K562 (cell line): ENCODE measurements around the gene ZNF155. TPM values are rescaled to one million over a fixed set of nuclear protein-coding genes. Genes with fewer than 3 reads are reported as not detected.
A peak's percentile ranks its signal among the peaks of the same experiment; 100 is the strongest.

Experiments used
- ATAC-seq: fragments of 200-7000 bp; cut with Tn5 transposase; 3 replicates; pipeline ENCODE4 v1.9.1; 2020; ENCODE audit warnings: moderate library complexity
- BruUV-seq: library from RNA; stranded (reverse); fragments of 400-500 nt; replicated peaks from 2 replicates; lab custom pipeline; 2021; lab: Mats Ljungman, UMichigan
- CTCF ChIA-PET: fragments of 300-600 bp; formaldehyde crosslinking; extraction: SDS; loops from one replicate; lab custom pipeline; 2021; ENCODE audit warnings: low intra/inter-chr PET ratio; lab: Yijun Ruan, JAX
- POLR2A ChIA-PET: fragments of 300-600, 350-650 bp; sonication (Branson Sonifier 250); formaldehyde crosslinking; extraction: SDS; loops from one replicate; lab custom pipeline; 2021; ENCODE audit warnings: antibody characterized with exemption, inconsistent platforms; lab: Yijun Ruan, JAX
- DNase-seq, 4 experiments: peaks; one replicate each; pipeline versions ENCODE4 v3.0.0 to v3.0.0-alpha.2; 2011 to 2018; ENCODE audit warnings: low spot score in 3 of 4, mixed read lengths in 3 of 4; ENCODE audit errors: extremely low read depth in 1 of 4
- FAIRE-seq: peaks from 2 replicates; lab custom pipeline; 2011; peaks lifted over from hg19 to GRCh38; lab: Jason Lieb, UNC
- H2AFZ ChIP-seq: 2 replicates; pipeline ENCODE4 v1.6.0; 2011; ENCODE audit warnings: low read depth, low read length, control low read depth, inconsistent platforms
- H3K27ac ChIP-seq: fragments of 200-600 bp; 3 replicates; pipeline ENCODE4 v1.8.0; 2011; ENCODE audit warnings: low read depth, mild to moderate bottlenecking, control low read depth, inconsistent platforms, low read length, moderate library complexity, mixed read lengths; ENCODE audit errors: extremely low read depth
- H3K27me3 ChIP-seq, 2 experiments: fragments of 300-600 bp in 1 of 2; 2 replicates in 1 of 2; 3 replicates in 1 of 2; pipeline versions ENCODE4 v1.6.0 to v1.8.0; 2011; ENCODE audit warnings: inconsistent platforms in 2 of 2, low read length in 2 of 2, mild to moderate bottlenecking in 1 of 2, mixed read lengths in 1 of 2, moderate library complexity in 1 of 2; ENCODE audit not compliant: control insufficient read depth in 2 of 2, insufficient read depth in 2 of 2
- H3K36me3 ChIP-seq: fragments of 300-600 bp; 3 replicates; pipeline ENCODE4 v1.8.0; 2011; ENCODE audit warnings: mild to moderate bottlenecking, low read length, inconsistent platforms; ENCODE audit not compliant: control insufficient read depth, insufficient read depth
- H3K4me1 ChIP-seq, 2 experiments: fragments of 200-600 bp in 1 of 2; replicated peaks in 1 of 2; 2 replicates in 1 of 2; 3 replicates in 1 of 2; pipeline versions ENCODE4 v1.5.1 to v1.8.0; 2011; ENCODE audit warnings: inconsistent platforms in 2 of 2, low read length in 2 of 2, mild to moderate bottlenecking in 1 of 2, mixed read lengths in 1 of 2, moderate library complexity in 1 of 2; ENCODE audit not compliant: control insufficient read depth in 2 of 2, insufficient read depth in 2 of 2
- H3K4me2 ChIP-seq: 2 replicates; pipeline ENCODE4 v1.6.1; 2011; ENCODE audit warnings: low read length, control low read depth, inconsistent platforms, mixed read lengths; ENCODE audit not compliant: insufficient read depth
- H3K4me3 ChIP-seq: fragments of 200-600 bp; sonication (generic), shearing (Covaris generic); 2 replicates; pipeline ENCODE4 v1.5.1; 2016; ENCODE audit warnings: control low read depth, inconsistent platforms
- H3K79me2 ChIP-seq: fragments of 200-600 bp; 3 replicates; pipeline ENCODE4 v1.8.0; 2011; ENCODE audit warnings: low read length, inconsistent platforms; ENCODE audit not compliant: control insufficient read depth, insufficient read depth
- H3K9ac ChIP-seq, 2 experiments: 2 replicates each; pipeline versions ENCODE4 v1.6.0 to v1.6.1; 2011; ENCODE audit warnings: low read depth in 2 of 2, low read length in 2 of 2, control low read depth in 1 of 2, inconsistent platforms in 1 of 2, mild to moderate bottlenecking in 1 of 2, mixed read lengths in 1 of 2; ENCODE audit not compliant: insufficient read depth in 1 of 2
- H3K9me1 ChIP-seq: one replicate; pipeline ENCODE4 v1.6.0; 2011; ENCODE audit warnings: inconsistent platforms, mild to moderate bottlenecking, low read length, moderate library complexity; ENCODE audit not compliant: control insufficient read depth, insufficient read depth
- H3K9me3 ChIP-seq: replicated peaks from 2 replicates; pipeline ENCODE4 v1.5.1; 2011; ENCODE audit warnings: low read depth, low read length, inconsistent platforms; ENCODE audit not compliant: control insufficient read depth, insufficient read depth
- H4K20me1 ChIP-seq: replicated peaks from 2 replicates; pipeline ENCODE4 v1.6.1; 2011; ENCODE audit warnings: low read length, inconsistent platforms, mixed read lengths; ENCODE audit not compliant: control insufficient read depth, insufficient read depth
- EP400 ChIP-seq: fragments of 450-650 bp; IDR thresholded peaks from 2 replicates; pipeline ENCODE4 v1.6.1; 2017; ENCODE audit warnings: antibody characterized with exemption, mild to moderate bottlenecking, moderate library complexity
- KLF10 ChIP-seq: fragments of 250-450 bp; sonication (Bioruptor Pico); IDR thresholded peaks from 2 replicates; pipeline ENCODE4 v1.6.1; 2021; ENCODE audit warnings: matching md5 sums
- NFATC3 ChIP-seq: fragments of 450-650 bp; IDR thresholded peaks from 2 replicates; pipeline ENCODE4 v1.6.1; 2017; ENCODE audit warnings: mild to moderate bottlenecking
- NRF1 ChIP-seq, 2 experiments: fragments of 450-650 bp; IDR thresholded peaks in 1 of 2; conservative IDR thresholded peaks in 1 of 2; 2 replicates each; pipeline ENCODE4 v1.6.1; 2014; ENCODE audit warnings: mild to moderate bottlenecking in 2 of 2
- POU5F1 ChIP-seq: fragments of 150-350 bp; IDR thresholded peaks from 2 replicates; pipeline ENCODE4 v1.6.1; 2014; ENCODE audit warnings: borderline replicate concordance, low read length, low read depth, mild to moderate bottlenecking; ENCODE audit not compliant: partially characterized antibody
- SMARCB1 ChIP-seq: IDR thresholded peaks from 2 replicates; pipeline ENCODE4 v1.6.1; 2011; ENCODE audit warnings: improper control_type of control experiment, low read depth; ENCODE audit not compliant: insufficient read length
- SPI1 ChIP-seq: IDR thresholded peaks from 2 replicates; pipeline ENCODE4 v1.6.1; 2011; ENCODE audit warnings: low read depth, low read length, control low read depth, borderline replicate concordance
- TGIF2 ChIP-seq: sonication (generic); formaldehyde crosslinking; IDR thresholded peaks from 2 replicates; pipeline ENCODE4 v1.8.1; 2022; ENCODE audit warnings: mild to moderate bottlenecking, missing genetic modification reagents, moderate library complexity
- WGBS: fragments of 100-300 bp; shearing (Covaris generic); methylation state at CpG from one replicate; pipeline ENCODE4 v1.1.6; 2016; ENCODE audit warnings: low coverage, mixed read lengths; ENCODE audit not compliant: insufficient coverage; ENCODE audit errors: missing lambda C conversion rate; 5-methylcytosine and 5-hydroxymethylcytosine counted together
- in situ Hi-C: fragments of 300-500 bp; cut with MboI; formaldehyde crosslinking; loops from 4 replicates; pipeline ENCODE4 v1.15.0; 2018; ENCODE audit warnings: inconsistent platforms, mixed read lengths
- intact Hi-C: fragments of 100-400 bp; cut with micrococcal nuclease; formaldehyde crosslinking; loops from 2 replicates; pipeline ENCODE4 v1.14.2; 2022
- polyA plus RNA-seq, 8 experiments: library from polyadenylated mRNA; depleted of rRNA in 4 of 8; stranded (reverse) in 5 of 8; unstranded in 3 of 8; fragments of >200 nt; fragmentation: Nextera tagmentation in 2 of 8; fragmentation: Illumina TruSeq in 1 of 8; extraction: Ambion mirVana in 2 of 8; extraction: Trizol in 1 of 8; gene quantifications; 2 replicates each; pipeline versions ENCODE4 v1.2.1 to v1.2.3, GENCODE V29; 2011 to 2014; ENCODE audit warnings: inconsistent platforms in 1 of 8, missing spikeins in 1 of 8
- total RNA-seq, 7 experiments: library from RNA; depleted of rRNA in 6 of 7; stranded (reverse); fragments of >200 nt in 6 of 7; fragmentation: Illumina TruSeq in 2 of 7; extraction: Trizol in 2 of 7; gene quantifications; 2 replicates each; pipeline versions ENCODE4 v1.2.1 to v1.2.3, GENCODE V29; 2011 to 2021; ENCODE audit warnings: low replicate concordance in 1 of 7
- TF ChIP-seq, protein P1 (sequence below): sonication (generic); formaldehyde crosslinking; IDR thresholded peaks from 2 replicates; pipeline ENCODE4 v1.8.1; 2023; ENCODE audit warnings: mild to moderate bottlenecking, missing genetic modification reagents
- TF ChIP-seq, protein P2 (sequence below): fragments of 200-800 bp; sonication (Bioruptor generic); IDR thresholded peaks from 2 replicates; pipeline ENCODE4 v1.6.1; 2017; ENCODE audit warnings: missing genetic modification characterization, missing compliant biosample characterization
- TF ChIP-seq, protein P3 (sequence below), 2 experiments: fragments of 150-350 bp in 1 of 2; IDR thresholded peaks; 2 replicates each; pipeline ENCODE4 v1.6.1; 2012 to 2016; ENCODE audit warnings: low read depth in 2 of 2, low read length in 2 of 2, mild to moderate bottlenecking in 1 of 2, moderate library complexity in 1 of 2

The ZNF155 gene
- total and polyA plus RNA-seq, 9 of the 15 experiments (the other 6 are each of a cell fraction or from before 2014, with no cell fraction given), result 0.09 to 0.76 (median 0.37) TPM

DNA sequence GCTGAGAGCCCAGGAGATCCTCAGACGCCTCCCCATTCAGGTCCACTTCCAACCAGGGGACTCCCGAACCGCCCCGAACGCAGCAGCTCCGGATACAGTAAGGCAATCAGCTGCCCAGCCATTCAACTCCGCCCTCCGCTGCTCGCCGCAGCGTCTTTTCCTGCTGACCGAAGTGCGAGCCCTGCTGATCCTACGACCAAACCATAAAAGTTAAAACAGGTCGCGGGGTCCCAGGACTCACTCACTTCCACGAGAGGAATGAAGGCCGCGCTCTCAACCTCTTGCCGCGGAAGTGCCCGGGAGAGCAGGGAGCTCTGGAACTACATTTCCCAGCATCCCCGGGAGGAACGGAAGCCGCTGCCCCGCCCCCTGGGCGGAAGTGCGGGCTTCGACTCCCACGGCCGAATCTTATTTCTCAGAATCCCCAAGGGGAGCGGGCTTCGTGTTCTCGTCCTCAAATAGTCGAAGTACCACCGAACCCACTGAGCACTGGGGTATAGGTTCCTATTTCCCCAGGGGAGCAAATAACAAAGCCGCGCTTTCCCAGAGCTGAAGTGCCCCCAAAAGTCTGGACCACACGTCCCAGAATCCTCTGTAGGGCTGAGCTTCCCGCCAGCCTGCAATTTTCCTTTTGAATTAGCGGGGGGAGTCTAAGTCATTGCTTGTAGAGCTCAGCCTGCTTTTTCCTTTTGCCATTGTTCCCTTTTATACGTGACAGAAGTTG, 48.8 kb upstream of the ZNF155 start, which contains the start of gene ZNF45:
ZNF45 (minus strand) TSS at position 298 of the 724 bp plus-strand sequence. CDS start 13,097 bp downstream, outside the sequence.
- peak; percentile 85 for FAIRE-seq
- no TSS peak for BruUV-seq
- peak within 1 kb of the TSS; percentile 79 for H3K4me3 ChIP-seq
- TF ChIP-seq, protein P1, sequence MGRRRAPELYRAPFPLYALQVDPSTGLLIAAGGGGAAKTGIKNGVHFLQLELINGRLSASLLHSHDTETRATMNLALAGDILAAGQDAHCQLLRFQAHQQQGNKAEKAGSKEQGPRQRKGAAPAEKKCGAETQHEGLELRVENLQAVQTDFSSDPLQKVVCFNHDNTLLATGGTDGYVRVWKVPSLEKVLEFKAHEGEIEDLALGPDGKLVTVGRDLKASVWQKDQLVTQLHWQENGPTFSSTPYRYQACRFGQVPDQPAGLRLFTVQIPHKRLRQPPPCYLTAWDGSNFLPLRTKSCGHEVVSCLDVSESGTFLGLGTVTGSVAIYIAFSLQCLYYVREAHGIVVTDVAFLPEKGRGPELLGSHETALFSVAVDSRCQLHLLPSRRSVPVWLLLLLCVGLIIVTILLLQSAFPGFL, result 0 out of 2 replicates have a peak, but pooled peaks have one; percentile 54
- TF ChIP-seq POU5F1 (peak; percentile 13), TGIF2 (CRISPR knock-in tag) (no peak; the same call in 1 of the 2 replicates), KLF10 (CRISPR knock-in tag) (no peak), NRF1 (conservative IDR thresholded peaks at IDR 0.05 in 1 of 2, IDR thresholded peaks at IDR 0.05 in 1 of 2) (peak in 1 of 2 experiments; percentile 31; a peak in 2 of 4 replicates), NFATC3 (no peak), EP400 (peak; percentile 49), SMARCB1 (no peak), SPI1 (peak; percentile 93)
- TF ChIP-seq, protein P2, sequence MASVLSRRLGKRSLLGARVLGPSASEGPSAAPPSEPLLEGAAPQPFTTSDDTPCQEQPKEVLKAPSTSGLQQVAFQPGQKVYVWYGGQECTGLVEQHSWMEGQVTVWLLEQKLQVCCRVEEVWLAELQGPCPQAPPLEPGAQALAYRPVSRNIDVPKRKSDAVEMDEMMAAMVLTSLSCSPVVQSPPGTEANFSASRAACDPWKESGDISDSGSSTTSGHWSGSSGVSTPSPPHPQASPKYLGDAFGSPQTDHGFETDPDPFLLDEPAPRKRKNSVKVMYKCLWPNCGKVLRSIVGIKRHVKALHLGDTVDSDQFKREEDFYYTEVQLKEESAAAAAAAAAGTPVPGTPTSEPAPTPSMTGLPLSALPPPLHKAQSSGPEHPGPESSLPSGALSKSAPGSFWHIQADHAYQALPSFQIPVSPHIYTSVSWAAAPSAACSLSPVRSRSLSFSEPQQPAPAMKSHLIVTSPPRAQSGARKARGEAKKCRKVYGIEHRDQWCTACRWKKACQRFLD (CRISPR knock-in tag), result 0 out of 2 replicates have a peak, but pooled peaks have one; percentile 25
- TF ChIP-seq, protein P3, sequence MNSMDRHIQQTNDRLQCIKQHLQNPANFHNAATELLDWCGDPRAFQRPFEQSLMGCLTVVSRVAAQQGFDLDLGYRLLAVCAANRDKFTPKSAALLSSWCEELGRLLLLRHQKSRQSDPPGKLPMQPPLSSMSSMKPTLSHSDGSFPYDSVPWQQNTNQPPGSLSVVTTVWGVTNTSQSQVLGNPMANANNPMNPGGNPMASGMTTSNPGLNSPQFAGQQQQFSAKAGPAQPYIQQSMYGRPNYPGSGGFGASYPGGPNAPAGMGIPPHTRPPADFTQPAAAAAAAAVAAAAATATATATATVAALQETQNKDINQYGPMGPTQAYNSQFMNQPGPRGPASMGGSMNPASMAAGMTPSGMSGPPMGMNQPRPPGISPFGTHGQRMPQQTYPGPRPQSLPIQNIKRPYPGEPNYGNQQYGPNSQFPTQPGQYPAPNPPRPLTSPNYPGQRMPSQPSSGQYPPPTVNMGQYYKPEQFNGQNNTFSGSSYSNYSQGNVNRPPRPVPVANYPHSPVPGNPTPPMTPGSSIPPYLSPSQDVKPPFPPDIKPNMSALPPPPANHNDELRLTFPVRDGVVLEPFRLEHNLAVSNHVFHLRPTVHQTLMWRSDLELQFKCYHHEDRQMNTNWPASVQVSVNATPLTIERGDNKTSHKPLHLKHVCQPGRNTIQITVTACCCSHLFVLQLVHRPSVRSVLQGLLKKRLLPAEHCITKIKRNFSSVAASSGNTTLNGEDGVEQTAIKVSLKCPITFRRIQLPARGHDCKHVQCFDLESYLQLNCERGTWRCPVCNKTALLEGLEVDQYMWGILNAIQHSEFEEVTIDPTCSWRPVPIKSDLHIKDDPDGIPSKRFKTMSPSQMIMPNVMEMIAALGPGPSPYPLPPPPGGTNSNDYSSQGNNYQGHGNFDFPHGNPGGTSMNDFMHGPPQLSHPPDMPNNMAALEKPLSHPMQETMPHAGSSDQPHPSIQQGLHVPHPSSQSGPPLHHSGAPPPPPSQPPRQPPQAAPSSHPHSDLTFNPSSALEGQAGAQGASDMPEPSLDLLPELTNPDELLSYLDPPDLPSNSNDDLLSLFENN (IDR thresholded peaks at IDR 0.05; ENCODE audit: low read depth in 2 of 2, low read length in 2 of 2), result peak in 1 of 2 experiments; percentile 37; a peak in 1 of 4 replicates

More for the DNA sequence above, 48.8 kb upstream of the ZNF155 start, which contains the start of gene ZNF45:
- in situ Hi-C loops (no loop called here), intact Hi-C loops (loop anchor here (2.0 kb wide), 1 partner anchor 16 kb away; the partner anchor contains the start of gene ZNF221)
- peak within 1 kb of the TSS; percentile 81 to 98 for H3K9ac ChIP-seq
- peak; percentile 90 to 94 (median 90) for DNase-seq
- ATAC-seq, result peak; percentile 98
- peak within 1 kb of the TSS; percentile 100 for H2AFZ ChIP-seq
- CTCF ChIA-PET, result no interaction called here
- H3K27ac ChIP-seq, result peak within 1 kb of the TSS; percentile 82
- H3K4me2 ChIP-seq, result peak within 1 kb of the TSS; percentile 90
- H3K9me1 ChIP-seq, result no peaks in the 10 kb centered on the region
- no peaks in the 10 kb centered on the region for H3K27me3 ChIP-seq
- H3K79me2 ChIP-seq, result peaks cover 8% of the 10 kb centered on the region; the same call in 1 of the 3 replicates
- H3K9me3 ChIP-seq, result peaks cover 4% of the 10 kb centered on the region; the same call in 1 of the 2 replicates
- POLR2A ChIA-PET, result interaction anchor here (0.6 to 2.9 kb wide), 13 partner anchors 11 to 565 kb away, joined by 3 to 16 read pairs (median 4); partner anchors contain the start of genes ZNF180, ZNF221 and ZNF222
- no peaks in the 10 kb centered on the region for H4K20me1 ChIP-seq
- H3K36me3 ChIP-seq, result peaks cover 17% of the 10 kb centered on the region; the same call in 2 of the 3 replicates
- WGBS, result 1% methylated on average over 35 of the region's 42 CpGs
- peaks cover 0 to 3% of the 10 kb centered on the region in 2 experiments; a peak in 2 of 5 replicates for H3K4me1 ChIP-seq
